Measurements from ENCODE around the gene PCTP.

DNA sequence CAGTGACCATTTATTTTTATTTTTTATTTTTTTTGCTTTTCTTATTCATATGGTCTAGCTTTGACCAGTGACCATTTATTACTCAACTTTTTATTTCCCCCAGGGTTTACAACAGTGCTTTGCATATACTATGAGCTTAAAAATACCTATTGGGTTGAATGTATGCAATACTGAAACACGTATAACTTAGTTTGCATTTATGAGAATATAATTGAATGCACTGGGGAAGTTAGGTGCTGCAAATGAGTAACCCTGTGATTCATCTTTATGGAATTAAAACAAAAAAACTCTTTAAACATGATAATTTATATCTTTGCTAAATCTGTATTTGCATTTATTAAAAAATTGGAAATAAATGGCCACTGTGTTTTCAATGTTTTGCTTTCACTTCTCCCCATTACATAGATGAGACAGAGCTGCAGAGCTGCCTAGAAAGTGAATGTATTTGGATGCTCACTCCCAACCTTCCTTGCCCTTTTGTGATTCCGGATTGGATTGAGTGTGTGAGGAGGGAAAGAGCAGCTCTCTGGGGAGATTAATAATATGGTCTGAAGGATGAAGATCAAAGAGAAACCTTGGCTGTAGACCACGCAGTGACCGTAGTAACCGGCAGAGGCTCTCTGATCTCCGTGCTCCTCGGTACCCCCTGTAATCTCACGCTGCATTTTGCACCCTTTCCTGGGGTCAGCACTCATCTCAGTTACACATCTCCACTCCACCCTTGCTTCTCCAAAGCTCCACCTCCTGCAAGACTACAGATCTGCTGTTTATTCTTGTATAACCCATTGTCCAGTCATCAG, 42.5 kb upstream of the PCTP start:
- no peak for TF ChIP-seq CTCF (IDR thresholded peaks at IDR 0.05)
- no peak for TF ChIP-seq POLR2A (IDR thresholded peaks at IDR 0.05)
